HG03521 (cell line): Measurements from ENCODE around the gene CORO7.

Source experiments
- ATAC-seq: cut with Tn5 transposase; IDR thresholded peaks from one replicate; pipeline ENCODE4 v1.9.1; 2021; ENCODE audit warnings: mild to moderate bottlenecking, moderate library complexity; ENCODE audit not compliant: unreplicated experiment

CORO7 gene

DNA sequence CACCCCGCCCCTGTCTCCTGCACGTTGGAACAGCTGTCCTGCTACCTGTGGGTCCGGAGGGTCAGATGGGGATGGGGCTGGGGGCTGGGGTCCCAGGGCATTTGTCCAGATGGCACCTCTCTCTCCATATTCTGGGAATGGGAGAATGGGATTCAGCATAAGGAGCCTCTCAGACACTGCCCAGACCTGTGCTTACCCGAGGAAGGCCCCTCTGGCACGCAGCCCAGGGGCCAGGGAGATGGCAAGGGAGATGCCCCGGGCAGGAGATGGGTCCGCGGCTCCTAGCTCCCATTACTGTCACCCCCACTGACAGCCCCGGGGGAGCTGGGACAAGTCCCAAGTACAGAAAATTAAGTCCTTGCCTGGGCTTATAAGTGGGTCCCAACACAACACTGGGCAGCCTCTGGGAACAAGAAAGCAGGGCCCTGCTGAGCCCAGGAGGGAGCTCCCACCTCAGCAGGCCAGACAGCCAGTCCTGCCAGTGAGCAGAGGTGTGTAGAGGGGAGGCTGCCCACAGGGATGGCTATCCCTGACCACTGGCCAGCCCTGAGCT lies 43.0 kb downstream of the CORO7 start:
- no peak for ATAC-seq

DNA sequence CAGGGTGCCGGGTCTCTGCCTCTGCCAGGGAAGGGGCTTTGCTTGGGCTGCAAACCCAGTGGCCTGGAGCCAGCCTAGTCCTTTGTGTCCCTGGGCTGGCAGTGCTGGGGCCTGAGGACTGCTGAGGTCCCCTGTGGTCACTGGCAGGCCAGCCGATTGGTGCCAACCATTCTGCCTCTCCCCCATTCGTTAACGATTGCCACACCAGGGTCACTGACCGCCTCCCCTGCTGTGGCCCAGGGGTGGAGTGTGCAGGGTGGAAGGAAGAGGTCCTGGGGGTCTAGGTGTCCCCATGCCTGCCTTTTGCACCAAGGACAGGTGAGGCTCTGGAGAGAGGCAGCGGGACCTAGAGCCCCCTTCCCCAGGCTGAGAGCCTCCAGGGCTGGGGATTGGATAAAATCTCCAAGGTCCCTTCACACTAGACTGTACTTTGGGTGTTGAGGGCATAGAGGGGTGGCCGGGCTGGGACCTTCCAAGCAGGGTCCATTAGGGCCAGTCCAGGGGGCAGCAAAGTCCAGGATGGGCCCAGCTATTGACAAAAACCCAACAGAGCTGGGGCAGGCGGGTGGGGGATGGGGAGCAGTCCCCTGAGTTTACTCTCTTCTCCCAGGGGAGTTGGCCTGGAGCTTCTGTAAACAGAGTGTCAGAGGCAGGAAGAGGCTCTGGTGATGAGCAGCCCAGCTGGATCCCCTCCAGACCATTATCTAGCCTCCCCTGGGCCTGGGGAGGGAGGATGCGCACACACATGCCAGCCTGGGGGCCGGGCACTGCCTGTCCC lies 43.6 kb downstream of the CORO7 start:
- no peak for ATAC-seq

GRCh38 chr16:4372001-4372577 lies 44.3 kb downstream of the CORO7 start:
- peak; percentile 17 for ATAC-seq

- peak; percentile 72 for ATAC-seq
Observed at GRCh38 chr16:4371357-4372000, 44.9 kb downstream of the CORO7 start, which contains the start of gene VASN. Gene VASN, plus strand, starts transcription at chr16:4371848. Its CDS starts 9,030 bp downstream, at chr16:4380878.

- no peak for ATAC-seq
Observed at GRCh38 chr16:4370570-4371356, 45.6 kb downstream of the CORO7 start.

DNA sequence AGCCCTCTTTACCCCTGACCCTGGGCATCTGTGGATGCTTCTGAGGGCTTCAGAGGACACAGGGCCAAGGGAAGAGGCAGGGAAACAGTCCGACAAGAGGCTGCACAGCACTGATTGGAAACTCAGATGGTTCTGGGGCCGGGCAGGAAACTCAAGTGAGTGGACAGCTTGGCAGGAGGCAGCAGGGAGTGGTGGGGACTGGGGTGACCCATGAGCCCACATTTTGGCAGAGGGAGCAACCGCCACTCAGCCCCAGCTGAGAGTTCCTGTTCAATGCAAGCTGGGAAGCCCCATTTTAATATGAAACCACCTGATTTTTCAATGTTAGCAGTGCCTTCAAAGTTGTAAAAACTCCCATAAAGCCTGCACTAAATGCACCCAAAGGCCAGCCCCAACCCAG lies 46.2 kb downstream of the CORO7 start:
- ATAC-seq, result no peak

GRCh38 chr16:4369007-4369733 lies 47.2 kb downstream of the CORO7 start:
- ATAC-seq, result no peak

- no peak for ATAC-seq
Observed at GRCh38 chr16:4367393-4367856, 49.0 kb downstream of the CORO7 start.

DNA sequence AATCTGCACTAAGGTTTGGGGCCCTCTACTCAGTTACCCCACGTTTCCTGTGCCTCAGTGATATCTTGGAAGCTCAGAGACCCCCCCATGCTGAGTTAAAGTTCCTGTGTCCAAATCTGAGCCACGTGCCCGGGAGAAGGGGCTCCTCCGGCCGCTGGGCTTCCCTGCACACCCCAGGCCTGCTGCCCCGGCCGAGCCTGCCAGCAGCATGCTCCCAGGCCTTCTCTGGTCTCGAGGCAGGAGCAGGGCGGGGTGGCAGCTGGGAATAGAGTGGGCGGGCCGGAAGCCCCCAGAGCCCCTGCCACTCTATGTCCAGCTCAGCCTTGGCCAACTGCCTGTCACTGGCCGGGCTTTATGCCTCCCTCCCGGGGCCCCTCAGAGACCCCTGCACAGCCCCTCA lies 50.4 kb downstream of the CORO7 start:
- ATAC-seq, result no peak

GRCh38 chr16:4365615-4366014 lies 50.8 kb downstream of the CORO7 start:
- ATAC-seq, result no peak

DNA sequence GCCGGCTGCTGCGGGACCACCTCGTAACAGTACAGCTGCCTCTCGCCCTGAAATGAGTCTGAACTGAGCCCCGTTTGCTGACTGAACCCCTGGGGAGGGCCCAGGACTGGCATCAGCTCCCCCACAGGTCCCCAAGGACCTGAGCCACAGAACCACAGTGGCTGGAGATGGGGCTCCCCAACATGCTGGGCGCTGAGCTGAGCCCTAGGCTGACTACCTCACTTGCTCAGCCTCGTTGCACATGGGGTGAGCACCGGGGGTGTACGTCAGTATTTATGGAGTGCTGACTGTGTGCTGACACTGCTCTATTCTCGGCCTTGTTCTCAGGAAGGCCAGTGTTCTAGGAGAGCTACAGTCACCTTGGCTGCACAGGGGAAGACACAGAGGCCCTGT lies 51.4 kb downstream of the CORO7 start:
- peak; percentile 49 for ATAC-seq

DNA sequence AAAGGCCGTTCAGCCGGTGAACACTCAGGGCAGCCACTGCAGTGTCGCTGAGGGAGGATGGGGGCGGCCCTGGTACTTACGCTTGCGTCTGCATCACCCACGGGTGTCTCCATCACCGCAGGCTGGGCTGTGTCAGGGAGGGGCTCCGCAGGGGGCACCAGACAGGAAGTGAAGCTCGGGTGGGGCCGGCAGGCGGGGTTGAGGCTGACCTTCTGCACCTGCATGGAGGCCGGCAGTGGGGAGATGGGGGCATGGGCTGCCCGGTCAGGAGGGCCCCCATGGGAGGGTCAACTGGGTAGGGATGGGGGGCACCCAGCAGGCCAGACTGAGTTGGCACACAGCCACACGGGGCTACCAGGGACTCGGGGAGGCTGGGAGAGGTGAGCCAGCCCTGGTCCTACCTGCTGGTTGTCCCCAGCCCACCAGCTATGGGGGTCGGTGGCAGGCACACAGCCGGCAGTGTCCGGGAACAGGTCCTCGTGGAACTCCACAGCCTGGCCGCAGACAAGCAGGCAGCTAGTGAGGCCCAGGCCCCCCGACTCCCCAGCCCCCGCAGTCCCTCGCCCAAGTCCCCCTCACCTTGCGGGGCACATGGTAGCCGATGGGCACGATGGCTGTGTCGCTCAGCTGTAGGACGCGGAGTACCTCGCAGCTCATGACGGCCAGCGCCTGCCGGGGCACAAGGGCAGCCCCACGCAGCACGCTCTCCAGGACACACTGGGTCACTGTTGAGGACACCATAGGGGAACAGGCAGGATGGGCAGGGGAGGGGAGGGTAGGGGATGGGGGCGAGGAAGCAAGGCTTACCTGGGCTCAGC lies 52.0 kb downstream of the CORO7 start:
- ATAC-seq, result no peak

DNA sequence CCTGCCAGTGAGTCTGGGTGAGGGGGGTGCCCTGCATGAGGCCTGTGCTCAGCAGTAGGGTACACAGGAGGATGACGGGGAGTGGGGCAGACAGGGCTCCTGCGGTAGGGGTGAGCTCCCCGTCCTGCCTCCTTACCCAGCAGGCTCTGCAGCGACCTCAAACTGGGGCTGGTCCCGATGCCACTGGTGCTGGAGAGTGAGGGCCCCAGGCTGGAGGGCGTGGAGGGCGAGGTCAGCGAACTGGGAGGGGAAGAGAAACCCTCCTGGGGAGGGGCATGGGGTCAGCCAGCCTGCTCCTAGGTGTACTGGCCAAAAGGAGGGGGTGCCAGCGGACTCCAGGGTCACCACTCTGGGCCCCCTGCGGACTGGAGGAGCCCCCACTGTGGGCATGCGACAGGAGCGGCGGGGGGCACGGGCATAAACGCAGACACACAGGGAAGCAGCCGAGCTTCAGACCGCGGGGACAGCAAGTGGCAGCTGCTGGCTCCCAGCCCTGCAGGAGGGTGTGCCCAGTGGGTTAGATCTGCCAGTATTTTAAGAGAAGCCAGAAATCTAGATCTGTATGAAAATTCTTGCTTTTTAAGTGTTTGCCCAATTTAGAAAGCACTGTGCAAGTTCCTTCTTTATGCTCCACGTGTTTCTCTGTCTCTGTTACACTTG lies 53.8 kb downstream of the CORO7 start:
- no peak for ATAC-seq

GRCh38 chr16:4361944-4362311 lies 54.5 kb downstream of the CORO7 start:
- no peak for ATAC-seq

DNA sequence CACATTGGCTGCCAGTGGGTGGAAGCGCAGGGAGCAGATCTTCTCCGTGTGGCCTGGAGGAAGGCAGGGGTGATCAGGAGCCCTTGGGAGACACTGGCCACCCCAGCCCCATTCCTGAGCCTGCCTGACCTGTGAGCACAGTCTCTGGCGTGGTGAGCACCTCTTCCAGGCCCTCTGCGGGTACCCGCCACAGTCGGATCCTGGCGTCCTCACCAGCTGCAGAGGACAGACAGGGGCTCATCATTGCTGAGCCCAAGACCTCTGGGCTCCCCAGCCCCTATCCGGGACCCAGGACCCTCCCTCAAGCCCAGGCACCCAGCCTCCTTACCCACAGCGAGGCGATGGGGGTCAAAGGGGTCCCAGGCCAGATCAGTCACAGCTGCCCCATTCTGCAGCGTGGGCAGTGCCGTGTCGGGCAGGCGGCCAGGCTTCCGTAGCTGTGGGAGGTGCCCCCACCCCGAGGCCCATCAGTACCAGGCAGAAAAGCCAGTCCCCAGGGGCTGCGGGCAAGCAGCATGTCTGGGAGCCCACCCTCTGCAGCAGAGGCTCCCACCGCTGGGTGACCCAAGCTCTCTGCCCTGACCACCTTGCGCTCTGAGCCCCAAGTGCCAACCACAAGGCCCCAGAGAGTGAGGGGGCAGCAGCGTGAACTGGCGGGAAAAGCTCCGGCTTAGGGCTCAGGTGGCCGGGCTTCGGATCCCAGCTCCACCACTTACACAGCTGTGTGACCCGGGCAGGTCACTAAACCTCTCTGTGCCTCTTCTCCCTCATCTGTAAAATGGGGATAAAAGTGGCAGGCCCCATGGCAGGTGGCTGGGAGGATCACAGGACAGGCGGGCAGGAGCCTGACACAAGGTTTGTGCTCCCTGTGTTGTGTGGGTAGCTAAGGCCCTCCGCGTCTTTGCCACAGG lies 55.1 kb downstream of the CORO7 start:
- ATAC-seq, result no peak

- ATAC-seq, result no peak
Observed at GRCh38 chr16:4360538-4361021, 55.8 kb downstream of the CORO7 start.

- no peak for ATAC-seq
Observed at GRCh38 chr16:4359914-4360313, 56.5 kb downstream of the CORO7 start.
